Liver (tissue), 9 donors: Measurements from ENCODE around the gene HYAL1. TPM values are rescaled to one million over a fixed set of nuclear protein-coding genes. Genes with fewer than 3 reads are reported as not detected.

Experiments
- DNase-seq: peaks from one replicate; pipeline ENCODE4 v3.0.0-alpha.2; 2017; ENCODE audit warnings: low spot score
- H3K27ac ChIP-seq, 2 donors: one replicate each; pipeline ENCODE4 v1.7.0; 2013; ENCODE audit warnings: inconsistent platforms in 2 of 2, low read length in 2 of 2, control low read depth in 1 of 2, low read depth in 1 of 2, mild to moderate bottlenecking in 1 of 2
- H3K27me3 ChIP-seq, 4 donors: one replicate each; pipeline versions ENCODE4 v1.6.1 to v1.7.0; 2013; ENCODE audit warnings: low read length in 3 of 4, inconsistent platforms in 1 of 4, mild to moderate bottlenecking in 1 of 4, moderate library complexity in 1 of 4; ENCODE audit not compliant: control insufficient read depth in 4 of 4, insufficient read depth in 4 of 4
- H3K36me3 ChIP-seq, 4 donors: one replicate each; pipeline versions ENCODE4 v1.6.1 to v1.7.0; 2013; ENCODE audit warnings: low read length in 3 of 4, mild to moderate bottlenecking in 3 of 4, low read depth in 1 of 4, moderate library complexity in 1 of 4; ENCODE audit not compliant: control insufficient read depth in 4 of 4, insufficient read depth in 3 of 4
- H3K4me1 ChIP-seq, 4 donors: one replicate each; pipeline versions ENCODE4 v1.6.1 to v1.7.0; 2013; ENCODE audit warnings: low read length in 3 of 4, mild to moderate bottlenecking in 3 of 4, moderate library complexity in 1 of 4; ENCODE audit not compliant: control insufficient read depth in 4 of 4, insufficient read depth in 4 of 4
- H3K4me3 ChIP-seq, 3 donors: one replicate each; pipeline versions ENCODE4 v1.6.1 to v1.7.0; 2013; ENCODE audit warnings: low read length in 3 of 3, control low read depth in 1 of 3, low read depth in 1 of 3, mild to moderate bottlenecking in 1 of 3
- H3K9ac ChIP-seq, 2 donors: one replicate each; pipeline ENCODE4 v1.7.0; 2013; ENCODE audit warnings: low read length in 2 of 2, mild to moderate bottlenecking in 2 of 2, moderate library complexity in 2 of 2, control low read depth in 1 of 2, low read depth in 1 of 2
- H3K9me3 ChIP-seq, 4 donors: one replicate each; pipeline versions ENCODE4 v1.6.1 to v1.7.0; 2013; ENCODE audit warnings: low read length in 3 of 4; ENCODE audit not compliant: control insufficient read depth in 4 of 4
- ATF3 ChIP-seq: IDR thresholded peaks from 2 replicates; pipeline ENCODE4 v1.6.1; 2016; ENCODE audit warnings: antibody characterized with exemption
- CTCF ChIP-seq: fragments of 150-350 bp; IDR thresholded peaks from 2 replicates; pipeline ENCODE4 v1.5.1; 2017; ENCODE audit warnings: improper control_type of control experiment, low read depth, low read length; ENCODE audit not compliant: missing input control
- EGR1 ChIP-seq, 2 donors: IDR thresholded peaks; 2 replicates each; pipeline ENCODE4 v1.6.1; 2016 to 2018; ENCODE audit warnings: antibody characterized with exemption in 2 of 2, low read depth in 2 of 2
- HNF4G ChIP-seq: IDR thresholded peaks from 2 replicates; pipeline ENCODE4 v1.6.1; 2016; ENCODE audit warnings: antibody characterized with exemption
- JUND ChIP-seq, 2 donors: IDR thresholded peaks; 2 replicates each; pipeline ENCODE4 v1.6.1; 2016; ENCODE audit warnings: antibody characterized with exemption in 2 of 2
- MAX ChIP-seq: IDR thresholded peaks from 2 replicates; pipeline ENCODE4 v1.6.1; 2016; ENCODE audit warnings: antibody characterized with exemption
- NR2F2 ChIP-seq: IDR thresholded peaks from 2 replicates; pipeline ENCODE4 v1.6.1; 2016; ENCODE audit warnings: antibody characterized with exemption
- RAD21 ChIP-seq, 2 donors: IDR thresholded peaks; 2 replicates each; pipeline ENCODE4 v1.6.1; 2016; ENCODE audit warnings: antibody characterized with exemption in 2 of 2, mild to moderate bottlenecking in 2 of 2
- REST ChIP-seq: IDR thresholded peaks from 2 replicates; pipeline ENCODE4 v1.6.1; 2016; ENCODE audit warnings: antibody characterized with exemption, mild to moderate bottlenecking
- RXRA ChIP-seq, 2 donors: IDR thresholded peaks; 2 replicates each; pipeline ENCODE4 v1.6.1; 2017 to 2018; ENCODE audit warnings: antibody characterized with exemption in 2 of 2, mild to moderate bottlenecking in 1 of 2
- SP1 ChIP-seq: IDR thresholded peaks from 2 replicates; pipeline ENCODE4 v1.6.1; 2018; ENCODE audit warnings: antibody characterized with exemption, mild to moderate bottlenecking
- TAF1 ChIP-seq: conservative IDR thresholded peaks from 2 replicates; pipeline ENCODE4 v1.6.1; 2016; ENCODE audit warnings: antibody characterized with exemption, mild to moderate bottlenecking
- YY1 ChIP-seq: IDR thresholded peaks from 2 replicates; pipeline ENCODE4 v1.6.1; 2016; ENCODE audit warnings: antibody characterized with exemption, mild to moderate bottlenecking
- ZBTB33 ChIP-seq: IDR thresholded peaks from 2 replicates; pipeline ENCODE4 v1.6.1; 2016; ENCODE audit warnings: antibody characterized with exemption
- WGBS: extraction: QIAGEN DNeasy Blood & Tissue Kit; methylation state at CpG from one replicate; pipeline ENCODE4 v1.1.7; 2013; 5-methylcytosine and 5-hydroxymethylcytosine counted together
- polyA plus RNA-seq, 2 donors: library from polyadenylated mRNA; stranded (reverse) in 1 of 2; unstranded in 1 of 2; fragments of 200-250 nt in 1 of 2; fragments of >200 nt in 1 of 2; fragmentation: Nextera tagmentation in 1 of 2; extraction: Ambion mirVana in 1 of 2; gene quantifications; one replicate each; pipeline versions ENCODE4 v1.2.1 to v1.2.3, GENCODE V29; 2013 to 2015
- total RNA-seq, 2 donors: library from RNA; depleted of rRNA; stranded (reverse); fragments of >200 nt; gene quantifications; one replicate each; pipeline ENCODE4 v1.2.3, GENCODE V29; 2014
- donor health status: healthy.
- donor health status: healthy.
- donor health status: healthy.
- donor health status: healthy.
- donor health status: healthy.

The HYAL1 gene
- total and polyA plus RNA-seq, 4 donors, result 82.3 to 156 (median 121) TPM

GRCh38 chr3:50347187-50347813 is 43.9 kb upstream of the HYAL1 start (continued):
- TF ChIP-seq TAF1 (no peak), RAD21 (IDR thresholded peaks at IDR 0.05) (peak; percentile 83 to 86), YY1 (peak; percentile 20)

GRCh38 chr3:50345586-50346234 is 42.3 kb upstream of the HYAL1 start, which contains the start of gene ZMYND10:
Gene ZMYND10 (minus strand): TSS chr3:50345732. CDS start chr3:50345579, 153 bp downstream.
- no peak within 1 kb of the TSS for H3K27ac ChIP-seq

More at GRCh38 chr3:50345586-50346234, 42.3 kb upstream of the HYAL1 start, which contains the start of gene ZMYND10:
- Histone ChIP-seq H3K4me1 (peaks cover 13 to 40% (median 25%) of the 10 kb centered on the region in 4 donors), H3K9me3 (no peaks in the 10 kb centered on the region), H3K27me3 (no peaks in the 10 kb centered on the region), H3K36me3 (peaks cover 0 to 9% (median 0%) of the 10 kb centered on the region in 4 donors), H3K4me3 (peak within 1 kb of the TSS in 1 of 3 donors; percentile 23), H3K9ac (no peak within 1 kb of the TSS)
- TF ChIP-seq CTCF, result no peak
- no peak for TF ChIP-seq HNF4G
- TF ChIP-seq MAX, result no peak
- no peak for TF ChIP-seq NR2F2
- no peak for TF ChIP-seq RXRA (IDR thresholded peaks at IDR 0.05)
- no peak for TF ChIP-seq JUND (IDR thresholded peaks at IDR 0.05)
- TF ChIP-seq ZBTB33, result no peak
- TF ChIP-seq ATF3, result no peak
- no peak for TF ChIP-seq SP1
- TF ChIP-seq RAD21 (IDR thresholded peaks at IDR 0.05), result no peak
- no peak for TF ChIP-seq YY1
- no peak for TF ChIP-seq EGR1 (IDR thresholded peaks at IDR 0.05; ENCODE audit: low read depth in 2 of 2)
- TF ChIP-seq REST, result no peak
- DNase-seq, result peak; percentile 80
- WGBS, result 18% methylated on average over 45 of the region's 45 CpGs
